PC-3 (cell line): Measurements from ENCODE around the gene EYS.

ENCODE experiments used
- EZH2 ChIP-seq: fragments of 300-600 bp; sonication (generic); IDR thresholded peaks from one replicate; pipeline ENCODE4 v1.6.1; 2017; ENCODE audit warnings: antibody characterized with exemption, mild to moderate bottlenecking, low read length; ENCODE audit not compliant: unreplicated experiment
- TF ChIP-seq, protein P1 (sequence below): fragments of 300-600 bp; sonication (generic); conservative IDR thresholded peaks from 2 replicates; pipeline ENCODE4 v1.5.1; 2017; ENCODE audit warnings: antibody characterized with exemption, low read depth, mild to moderate bottlenecking, low read length

DNA sequence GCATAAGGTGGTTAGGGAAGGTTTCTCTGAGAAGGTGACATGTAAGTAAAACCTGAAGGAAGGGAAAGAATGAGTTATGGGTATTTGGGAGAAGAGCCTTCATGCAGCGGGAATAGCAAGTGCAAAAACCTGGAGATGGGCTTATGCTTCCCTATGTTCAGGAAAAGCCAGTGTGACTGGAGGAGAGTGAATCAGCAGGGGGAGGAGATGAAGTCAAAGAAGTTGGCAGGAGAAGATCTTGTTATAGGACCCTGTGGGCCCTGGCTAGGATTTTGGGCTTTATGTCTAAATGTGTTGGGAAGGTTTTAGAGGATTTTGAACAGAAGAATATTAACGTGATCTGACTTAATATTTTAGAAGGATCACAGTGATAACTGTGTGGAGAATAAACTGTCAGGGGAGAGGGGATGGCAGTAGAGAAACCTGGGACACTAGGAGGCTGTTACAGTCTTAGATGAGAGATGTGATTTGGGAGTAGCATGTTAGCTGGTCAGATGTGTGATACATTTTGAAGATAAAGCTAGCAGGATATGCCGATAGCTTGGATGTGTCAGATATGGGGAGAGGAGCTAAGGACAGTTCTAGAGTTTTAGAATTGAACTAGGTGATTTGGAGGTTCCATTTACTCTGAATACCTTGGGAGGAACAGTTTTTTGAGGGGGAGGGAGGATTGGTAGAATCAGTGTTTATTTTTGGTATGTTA lies 2030.5 kb downstream of the EYS start:
- TF ChIP-seq, protein P1, sequence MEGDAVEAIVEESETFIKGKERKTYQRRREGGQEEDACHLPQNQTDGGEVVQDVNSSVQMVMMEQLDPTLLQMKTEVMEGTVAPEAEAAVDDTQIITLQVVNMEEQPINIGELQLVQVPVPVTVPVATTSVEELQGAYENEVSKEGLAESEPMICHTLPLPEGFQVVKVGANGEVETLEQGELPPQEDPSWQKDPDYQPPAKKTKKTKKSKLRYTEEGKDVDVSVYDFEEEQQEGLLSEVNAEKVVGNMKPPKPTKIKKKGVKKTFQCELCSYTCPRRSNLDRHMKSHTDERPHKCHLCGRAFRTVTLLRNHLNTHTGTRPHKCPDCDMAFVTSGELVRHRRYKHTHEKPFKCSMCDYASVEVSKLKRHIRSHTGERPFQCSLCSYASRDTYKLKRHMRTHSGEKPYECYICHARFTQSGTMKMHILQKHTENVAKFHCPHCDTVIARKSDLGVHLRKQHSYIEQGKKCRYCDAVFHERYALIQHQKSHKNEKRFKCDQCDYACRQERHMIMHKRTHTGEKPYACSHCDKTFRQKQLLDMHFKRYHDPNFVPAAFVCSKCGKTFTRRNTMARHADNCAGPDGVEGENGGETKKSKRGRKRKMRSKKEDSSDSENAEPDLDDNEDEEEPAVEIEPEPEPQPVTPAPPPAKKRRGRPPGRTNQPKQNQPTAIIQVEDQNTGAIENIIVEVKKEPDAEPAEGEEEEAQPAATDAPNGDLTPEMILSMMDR = no peak
- no peak for TF ChIP-seq EZH2
